ENCODE results near the gene SSR4.

- no peak for TF ChIP-seq CTCF (IDR thresholded peaks at IDR 0.05; ENCODE audit: insufficient read depth, low read length)
- TF ChIP-seq POLR2AphosphoS5 (IDR thresholded peaks at IDR 0.05; ENCODE audit: low read depth) = no peak
These were observed 19.0 kb upstream of the SSR4 start for GRCh38 chrX:153775293-153776119.
